Kidney (tissue), 14 donors: ENCODE data around the gene EMC9. TPM values are rescaled to one million over a fixed set of nuclear protein-coding genes. Genes with fewer than 3 reads are reported as not detected.

Source experiments
- DNase-seq, 5 donors: peaks; one replicate each; pipeline ENCODE4 v3.0.0-alpha.2; 2013 to 2020
- FAIRE-seq: peaks from 2 replicates; lab custom pipeline; 2012; peaks lifted over from hg19 to GRCh38; lab: Jason Lieb, UNC
- H3K27ac ChIP-seq, 2 donors: one replicate each; pipeline ENCODE4 v1.7.0; 2013; ENCODE audit warnings: low read depth in 2 of 2, low read length in 2 of 2, inconsistent platforms in 1 of 2
- H3K27me3 ChIP-seq: one replicate; pipeline ENCODE4 v1.7.1; 2013; ENCODE audit warnings: low read length, inconsistent platforms; ENCODE audit not compliant: control insufficient read depth, insufficient read depth
- H3K36me3 ChIP-seq, 3 donors: one replicate each; pipeline versions ENCODE4 v1.7.0 to v1.7.1; 2013; ENCODE audit warnings: low read length in 3 of 3, control low read depth in 1 of 3, inconsistent platforms in 1 of 3; ENCODE audit not compliant: insufficient read depth in 3 of 3, control insufficient read depth in 2 of 3
- H3K4me1 ChIP-seq, 3 donors: one replicate each; pipeline versions ENCODE4 v1.7.0 to v1.7.1; 2013; ENCODE audit warnings: low read length in 3 of 3, inconsistent platforms in 1 of 3, low read depth in 1 of 3; ENCODE audit not compliant: control insufficient read depth in 2 of 3, insufficient read depth in 2 of 3
- H3K4me3 ChIP-seq, 3 donors: one replicate each; pipeline versions ENCODE4 v1.7.0 to v1.8.1; 2013; ENCODE audit warnings: low read length in 3 of 3, control low read depth in 1 of 3, inconsistent platforms in 1 of 3
- H3K9ac ChIP-seq, 3 donors: one replicate each; pipeline versions ENCODE4 v1.7.0 to v1.7.1; 2013; ENCODE audit warnings: low read length in 3 of 3, control low read depth in 1 of 3, inconsistent platforms in 1 of 3
- H3K9me3 ChIP-seq, 3 donors: one replicate each; pipeline versions ENCODE4 v1.7.0 to v1.7.1; 2013; ENCODE audit warnings: low read length in 3 of 3, control low read depth in 1 of 3, inconsistent platforms in 1 of 3; ENCODE audit not compliant: control insufficient read depth in 2 of 3, insufficient read depth in 1 of 3
- intact Hi-C: fragments of 100-400 bp; cut with DNase I; formaldehyde crosslinking; loops from one replicate; pipeline ENCODE4 v1.11.1; 2022
- microRNA-seq: library from miRNA; unstranded; fragments of <30 nt; microRNA quantifications from one replicate; pipeline ENCODE4 v1.2.0, GENCODE V29; 2020
- polyA plus RNA-seq: library from polyadenylated mRNA; stranded (reverse); fragments of 350-450 nt; fragmentation: Illumina TruSeq; extraction: RNeasy Lipid Tissue Mini Kit (QIAGEN cat#74804); gene quantifications from one replicate; pipeline ENCODE4 v1.2.3, GENCODE V29; 2014; ENCODE audit warnings: low read depth, low replicate concordance; ENCODE audit not compliant: insufficient read depth
- total RNA-seq: library from RNA; stranded (reverse); fragmentation: NEBNext Ultra II Directional; extraction: Animal tissue kit (Norgen Biotek cat#: 25700); gene quantifications from one replicate; pipeline ENCODE4 v1.2.1, GENCODE V29; 2021
- TF ChIP-seq, protein P1 (sequence below): IDR thresholded peaks from 3 replicates; pipeline ENCODE4 v1.5.1; 2012; ENCODE audit warnings: mild to moderate bottlenecking, moderate library complexity, borderline replicate concordance; ENCODE audit not compliant: insufficient read depth; ENCODE audit errors: extremely low read depth
- donor health status: control.
- donor health status: control.
- donor health status: control.
- donor health status: control.
- donor health status: control.
- donor health status: DM: yes; HTN: yes; CAD: no.
- donor health status: Normal renal cell carcinoma (clear cell type).

Gene EMC9
- total and polyA plus RNA-seq, 2 donors from 2014 or later, result 22.1 to 62.5 TPM

DNA sequence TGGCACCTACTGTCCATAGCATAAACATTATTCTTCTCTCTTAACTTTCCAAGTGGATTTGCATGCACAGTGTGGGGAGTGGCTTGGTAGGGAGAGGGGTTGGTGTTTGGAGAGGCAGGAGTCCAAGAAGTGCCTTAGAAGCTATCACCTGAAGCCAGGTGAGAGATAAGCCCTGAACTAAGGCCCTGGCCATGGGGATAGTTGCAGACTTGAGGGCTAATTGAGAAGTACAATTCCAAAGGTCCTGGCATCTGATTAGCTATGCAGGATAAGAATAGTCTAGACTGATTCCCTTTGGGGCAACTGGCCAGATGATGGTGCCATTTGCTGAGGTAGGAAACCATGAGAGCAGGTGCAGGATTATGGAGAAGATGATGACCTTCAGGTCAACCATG, 49.3 kb downstream of the EMC9 start:
- H3K27me3 ChIP-seq, result no peaks in the 10 kb centered on the region
- no peak overlapping the region for H3K4me3 ChIP-seq
- TF ChIP-seq, protein P1, sequence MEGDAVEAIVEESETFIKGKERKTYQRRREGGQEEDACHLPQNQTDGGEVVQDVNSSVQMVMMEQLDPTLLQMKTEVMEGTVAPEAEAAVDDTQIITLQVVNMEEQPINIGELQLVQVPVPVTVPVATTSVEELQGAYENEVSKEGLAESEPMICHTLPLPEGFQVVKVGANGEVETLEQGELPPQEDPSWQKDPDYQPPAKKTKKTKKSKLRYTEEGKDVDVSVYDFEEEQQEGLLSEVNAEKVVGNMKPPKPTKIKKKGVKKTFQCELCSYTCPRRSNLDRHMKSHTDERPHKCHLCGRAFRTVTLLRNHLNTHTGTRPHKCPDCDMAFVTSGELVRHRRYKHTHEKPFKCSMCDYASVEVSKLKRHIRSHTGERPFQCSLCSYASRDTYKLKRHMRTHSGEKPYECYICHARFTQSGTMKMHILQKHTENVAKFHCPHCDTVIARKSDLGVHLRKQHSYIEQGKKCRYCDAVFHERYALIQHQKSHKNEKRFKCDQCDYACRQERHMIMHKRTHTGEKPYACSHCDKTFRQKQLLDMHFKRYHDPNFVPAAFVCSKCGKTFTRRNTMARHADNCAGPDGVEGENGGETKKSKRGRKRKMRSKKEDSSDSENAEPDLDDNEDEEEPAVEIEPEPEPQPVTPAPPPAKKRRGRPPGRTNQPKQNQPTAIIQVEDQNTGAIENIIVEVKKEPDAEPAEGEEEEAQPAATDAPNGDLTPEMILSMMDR, result no peak
- H3K36me3 ChIP-seq, result peaks cover 0 to 8% (median 2%) of the 10 kb centered on the region in 3 donors
- intact Hi-C loops, result no loop called here
- DNase-seq, result no peak
- H3K9ac ChIP-seq, result no peak overlapping the region
- FAIRE-seq, result no peak
- H3K27ac ChIP-seq, result no peak overlapping the region
- peaks cover 0 to 25% (median 4%) of the 10 kb centered on the region in 3 donors for H3K4me1 ChIP-seq
- H3K9me3 ChIP-seq, result no peaks in the 10 kb centered on the region

GRCh38 chr14:24089890-24090289, 51.5 kb downstream of the EMC9 start:
- H3K9ac ChIP-seq, result no peak overlapping the region
- DNase-seq, result no peak
- peaks cover 0 to 13% (median 0%) of the 10 kb centered on the region in 3 donors for H3K4me1 ChIP-seq
- no peaks in the 10 kb centered on the region for H3K36me3 ChIP-seq
- no peaks in the 10 kb centered on the region for H3K27me3 ChIP-seq
- H3K9me3 ChIP-seq, result no peaks in the 10 kb centered on the region
- H3K27ac ChIP-seq, result no peak overlapping the region
- intact Hi-C loops, result no loop called here
- TF ChIP-seq, protein P1, result no peak
- H3K4me3 ChIP-seq, result no peak overlapping the region
- FAIRE-seq, result no peak

Small RNAs within 50 kb of the gene (microRNA-seq; reads per million reads assigned to microRNA genes)
- not detected for gene MIR7703

Other genes with a start within 250 kb of the EMC9 start
Only the 30 nearest of the 31 such genes appear.
- 23.4 TPM for gene DHRS4, start 187.8 kb downstream of the EMC9 start, total RNA-seq
- gene DHRS4, start 187.8 kb downstream of the EMC9 start, polyA plus RNA-seq, result 247 TPM
- gene DHRS4L2, start 152.7 kb downstream of the EMC9 start, total RNA-seq, result 20.7 TPM
- 463 TPM for gene DHRS4L2, start 152.7 kb downstream of the EMC9 start, polyA plus RNA-seq
- gene CARMIL3, start 89.6 kb downstream of the EMC9 start, total RNA-seq, result 1.4 TPM
- 1.5 TPM for gene CARMIL3, start 89.6 kb downstream of the EMC9 start, polyA plus RNA-seq
- 0.19 TPM for gene CPNE6, start 70.0 kb downstream of the EMC9 start, total RNA-seq
- gene CPNE6, start 70.0 kb downstream of the EMC9 start, polyA plus RNA-seq, result 3.4 TPM
- gene PCK2, start 47.3 kb downstream of the EMC9 start, total RNA-seq, result 36.1 TPM
- 140 TPM for gene PCK2, start 47.3 kb downstream of the EMC9 start, polyA plus RNA-seq
- gene DCAF11, start 26.8 kb downstream of the EMC9 start, total RNA-seq, result 81.1 TPM
- 69.4 TPM for gene DCAF11, start 26.8 kb downstream of the EMC9 start, polyA plus RNA-seq
- gene NRL, start 26.6 kb downstream of the EMC9 start, total RNA-seq, result 4.9 TPM
- gene NRL, start 26.6 kb downstream of the EMC9 start, polyA plus RNA-seq, result 5.5 TPM
- gene FITM1, start 10.9 kb downstream of the EMC9 start, total RNA-seq, result 1.3 TPM
- gene FITM1, start 10.9 kb downstream of the EMC9 start, polyA plus RNA-seq, result 1.2 TPM
- gene PSME1, start 5.4 kb downstream of the EMC9 start, total RNA-seq, result 244 TPM
- 333 TPM for gene PSME1, start 5.4 kb downstream of the EMC9 start, polyA plus RNA-seq
- gene PSME2, start 5.0 kb upstream of the EMC9 start, total RNA-seq, result 148 TPM
- gene PSME2, start 5.0 kb upstream of the EMC9 start, polyA plus RNA-seq, result 289 TPM
- 69.0 TPM for gene RNF31, start 5.9 kb upstream of the EMC9 start, total RNA-seq
- gene RNF31, start 5.9 kb upstream of the EMC9 start, polyA plus RNA-seq, result 64.0 TPM
- gene IRF9, start 19.7 kb upstream of the EMC9 start, total RNA-seq, result 141 TPM
- 88.9 TPM for gene IRF9, start 19.7 kb upstream of the EMC9 start, polyA plus RNA-seq
- 39.9 TPM for gene REC8, start 30.5 kb upstream of the EMC9 start, total RNA-seq
- gene REC8, start 30.5 kb upstream of the EMC9 start, polyA plus RNA-seq, result 51.4 TPM
- 49.5 TPM for gene IPO4, start 47.2 kb upstream of the EMC9 start, total RNA-seq
- gene IPO4, start 47.2 kb upstream of the EMC9 start, polyA plus RNA-seq, result 22.2 TPM
- gene TM9SF1, start 53.9 kb upstream of the EMC9 start, total RNA-seq, result 83.6 TPM
- 41.1 TPM for gene TM9SF1, start 53.9 kb upstream of the EMC9 start, polyA plus RNA-seq
- 0.38 TPM for gene TSSK4, start 64.1 kb upstream of the EMC9 start, total RNA-seq
- gene TSSK4, start 64.1 kb upstream of the EMC9 start, polyA plus RNA-seq, result not detected
- 65.1 TPM for gene CHMP4A, start 71.9 kb upstream of the EMC9 start, total RNA-seq
- 72.2 TPM for gene CHMP4A, start 71.9 kb upstream of the EMC9 start, polyA plus RNA-seq
- 22.8 TPM for gene MDP1, start 74.5 kb upstream of the EMC9 start, total RNA-seq
- 55.4 TPM for gene MDP1, start 74.5 kb upstream of the EMC9 start, polyA plus RNA-seq
- 145 TPM for gene NEDD8, start 90.8 kb upstream of the EMC9 start, total RNA-seq
- 439 TPM for gene NEDD8, start 90.8 kb upstream of the EMC9 start, polyA plus RNA-seq
- 75.0 TPM for gene GMPR2, start 91.3 kb upstream of the EMC9 start, total RNA-seq
- 92.5 TPM for gene GMPR2, start 91.3 kb upstream of the EMC9 start, polyA plus RNA-seq
- 99.4 TPM for gene TINF2, start 101.0 kb upstream of the EMC9 start, total RNA-seq
- 57.0 TPM for gene TINF2, start 101.0 kb upstream of the EMC9 start, polyA plus RNA-seq
- gene TGM1, start 121.6 kb upstream of the EMC9 start, total RNA-seq, result 13.1 TPM
- 4.5 TPM for gene TGM1, start 121.6 kb upstream of the EMC9 start, polyA plus RNA-seq
- gene RABGGTA, start 130.0 kb upstream of the EMC9 start, total RNA-seq, result 33.9 TPM
- 25.8 TPM for gene RABGGTA, start 130.0 kb upstream of the EMC9 start, polyA plus RNA-seq
- 32.7 TPM for gene DHRS1, start 158.2 kb upstream of the EMC9 start, total RNA-seq
- 56.7 TPM for gene DHRS1, start 158.2 kb upstream of the EMC9 start, polyA plus RNA-seq
- gene NOP9, start 158.3 kb upstream of the EMC9 start, total RNA-seq, result 25.7 TPM
- gene NOP9, start 158.3 kb upstream of the EMC9 start, polyA plus RNA-seq, result 8.6 TPM
- gene CIDEB, start 166.4 kb upstream of the EMC9 start, total RNA-seq, result 22.4 TPM
- gene CIDEB, start 166.4 kb upstream of the EMC9 start, polyA plus RNA-seq, result 49.7 TPM
- gene LTB4R2, start 168.5 kb upstream of the EMC9 start, total RNA-seq, result 9.2 TPM
- 0.67 TPM for gene LTB4R2, start 168.5 kb upstream of the EMC9 start, polyA plus RNA-seq
- gene LTB4R, start 169.9 kb upstream of the EMC9 start, total RNA-seq, result 9.3 TPM
- 4.6 TPM for gene LTB4R, start 169.9 kb upstream of the EMC9 start, polyA plus RNA-seq
- 57.5 TPM for gene ADCY4, start 193.5 kb upstream of the EMC9 start, total RNA-seq
- 19.2 TPM for gene ADCY4, start 193.5 kb upstream of the EMC9 start, polyA plus RNA-seq
- 19.5 TPM for gene RIPK3, start 198.4 kb upstream of the EMC9 start, total RNA-seq
- 5.1 TPM for gene RIPK3, start 198.4 kb upstream of the EMC9 start, polyA plus RNA-seq